Stimulated activated naive CD4-positive, alpha-beta T cell (primary cell): ENCODE results near the gene SHROOM3.
"Not testable (repeated sequence)": the region's sequence is repeated elsewhere in the genome, so short reads cannot be mapped to it uniquely, and the experiment has no call there.

ENCODE experiments used
- DNase-seq, 6 experiments: peaks; one replicate each; lab custom pipeline; 2025; lab: John Stamatoyannopoulos, UW

SHROOM3 gene

GRCh38 chr4:76434901-76435527 lies at the start of gene SHROOM3:
Gene SHROOM3, plus strand, starts transcription at chr4:76435229. Its CDS starts 824 bp downstream, at chr4:76436053.
- DNase-seq = no peak

- no peak for DNase-seq
These were observed 49.1 kb upstream of the SHROOM3 start for GRCh38 chr4:76385974-76386373.

- DNase-seq = no peak
These were observed 48.3 kb upstream of the SHROOM3 start for GRCh38 chr4:76386566-76387305.

- DNase-seq = no peak
These were observed 46.7 kb upstream of the SHROOM3 start for GRCh38 chr4:76388160-76388908.

GRCh38 chr4:76401654-76402053 lies 33.4 kb upstream of the SHROOM3 start:
- no peak for DNase-seq

GRCh38 chr4:76406081-76406480 lies 28.9 kb upstream of the SHROOM3 start:
- DNase-seq = no peak

GRCh38 chr4:76407440-76408119 lies 27.4 kb upstream of the SHROOM3 start:
- peak in 2 of 6 experiments; percentile 3 to 11 for DNase-seq

GRCh38 chr4:76410636-76411035 lies 24.4 kb upstream of the SHROOM3 start:
- no peak for DNase-seq

GRCh38 chr4:76420188-76420761 lies 14.8 kb upstream of the SHROOM3 start:
- no peak for DNase-seq

GRCh38 chr4:76420762-76421581 lies 14.1 kb upstream of the SHROOM3 start, which contains the start of gene CCDC158:
Gene CCDC158, minus strand, starts transcription at chr4:76421141. Its CDS starts 17,934 bp downstream, at chr4:76403207.
- peak in 2 of 6 experiments; percentile 2 to 10 for DNase-seq

GRCh38 chr4:76423159-76423558 lies 11.9 kb upstream of the SHROOM3 start:
- not testable (repeated sequence) for DNase-seq

- DNase-seq = no peak
These were observed 8.8 kb upstream of the SHROOM3 start for GRCh38 chr4:76426272-76426671.

- DNase-seq = no peak
These were observed 5.4 kb upstream of the SHROOM3 start for GRCh38 chr4:76429636-76430035.

- DNase-seq = peak in 2 of 6 experiments; percentile 3 to 12
These were observed 4.3 kb upstream of the SHROOM3 start for GRCh38 chr4:76430519-76431388.

GRCh38 chr4:76435528-76436319 lies 695 bp downstream of the SHROOM3 start:
- no peak for DNase-seq

GRCh38 chr4:76439491-76439890 lies 4.5 kb downstream of the SHROOM3 start:
- DNase-seq = no peak

GRCh38 chr4:76441881-76442280 lies 6.9 kb downstream of the SHROOM3 start:
- DNase-seq = no peak

GRCh38 chr4:76442807-76443206 lies 7.8 kb downstream of the SHROOM3 start:
- DNase-seq = no peak

GRCh38 chr4:76443376-76443775 lies 8.3 kb downstream of the SHROOM3 start:
- no peak for DNase-seq
